Measurements from ENCODE around the gene B4GALT7.

B4GALT7 gene

DNA sequence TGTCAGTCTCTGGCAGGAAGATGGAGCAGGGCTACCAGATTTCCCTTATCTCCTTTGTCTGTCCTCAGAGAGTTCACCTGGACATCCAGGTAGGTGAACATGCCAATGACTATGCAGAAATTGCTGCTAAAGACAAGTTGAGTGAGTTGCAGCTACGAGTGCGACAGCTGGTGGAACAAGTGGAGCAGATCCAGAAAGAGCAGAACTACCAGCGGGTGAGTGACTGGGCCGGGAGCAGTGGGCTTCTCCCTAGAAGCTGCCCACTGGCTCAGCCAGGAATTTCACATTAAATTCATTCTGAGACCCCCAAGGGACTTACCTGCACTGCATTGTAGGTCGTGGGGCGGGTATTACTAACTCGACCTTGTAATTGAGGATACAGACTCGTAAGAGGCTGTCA, 5.9 kb upstream of the B4GALT7 start:
- TF ChIP-seq, protein P1, sequence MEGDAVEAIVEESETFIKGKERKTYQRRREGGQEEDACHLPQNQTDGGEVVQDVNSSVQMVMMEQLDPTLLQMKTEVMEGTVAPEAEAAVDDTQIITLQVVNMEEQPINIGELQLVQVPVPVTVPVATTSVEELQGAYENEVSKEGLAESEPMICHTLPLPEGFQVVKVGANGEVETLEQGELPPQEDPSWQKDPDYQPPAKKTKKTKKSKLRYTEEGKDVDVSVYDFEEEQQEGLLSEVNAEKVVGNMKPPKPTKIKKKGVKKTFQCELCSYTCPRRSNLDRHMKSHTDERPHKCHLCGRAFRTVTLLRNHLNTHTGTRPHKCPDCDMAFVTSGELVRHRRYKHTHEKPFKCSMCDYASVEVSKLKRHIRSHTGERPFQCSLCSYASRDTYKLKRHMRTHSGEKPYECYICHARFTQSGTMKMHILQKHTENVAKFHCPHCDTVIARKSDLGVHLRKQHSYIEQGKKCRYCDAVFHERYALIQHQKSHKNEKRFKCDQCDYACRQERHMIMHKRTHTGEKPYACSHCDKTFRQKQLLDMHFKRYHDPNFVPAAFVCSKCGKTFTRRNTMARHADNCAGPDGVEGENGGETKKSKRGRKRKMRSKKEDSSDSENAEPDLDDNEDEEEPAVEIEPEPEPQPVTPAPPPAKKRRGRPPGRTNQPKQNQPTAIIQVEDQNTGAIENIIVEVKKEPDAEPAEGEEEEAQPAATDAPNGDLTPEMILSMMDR (conservative IDR thresholded peaks at IDR 0.05), result no peak
- no peak overlapping the region for H3K27ac ChIP-seq

DNA sequence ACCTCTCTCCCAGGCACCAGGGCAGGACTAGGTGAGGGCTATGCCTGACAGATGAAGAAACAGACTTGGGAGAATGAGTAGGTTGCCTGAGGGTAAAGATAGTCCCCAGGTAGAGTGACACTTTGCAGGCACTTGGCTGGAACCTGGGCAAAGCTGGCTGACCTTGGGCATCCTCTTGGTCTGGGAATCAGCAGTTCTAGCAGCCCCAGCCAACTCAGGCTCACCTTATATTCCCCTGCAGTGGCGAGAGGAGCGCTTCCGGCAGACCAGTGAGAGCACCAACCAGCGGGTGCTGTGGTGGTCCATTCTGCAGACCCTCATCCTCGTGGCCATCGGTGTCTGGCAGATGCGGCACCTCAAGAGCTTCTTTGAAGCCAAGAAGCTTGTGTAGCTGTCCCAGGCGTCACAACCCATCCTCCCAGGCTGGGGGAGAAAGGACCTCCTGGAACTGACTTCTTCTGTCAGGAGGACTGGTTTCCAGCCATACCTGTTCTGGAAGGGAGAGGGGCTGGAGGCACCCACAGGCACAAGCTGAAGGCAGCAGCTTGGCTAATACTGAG, 4.8 kb upstream of the B4GALT7 start:
- no peak overlapping the region for H3K27ac ChIP-seq
- TF ChIP-seq, protein P1 (conservative IDR thresholded peaks at IDR 0.05), result no peak

DNA sequence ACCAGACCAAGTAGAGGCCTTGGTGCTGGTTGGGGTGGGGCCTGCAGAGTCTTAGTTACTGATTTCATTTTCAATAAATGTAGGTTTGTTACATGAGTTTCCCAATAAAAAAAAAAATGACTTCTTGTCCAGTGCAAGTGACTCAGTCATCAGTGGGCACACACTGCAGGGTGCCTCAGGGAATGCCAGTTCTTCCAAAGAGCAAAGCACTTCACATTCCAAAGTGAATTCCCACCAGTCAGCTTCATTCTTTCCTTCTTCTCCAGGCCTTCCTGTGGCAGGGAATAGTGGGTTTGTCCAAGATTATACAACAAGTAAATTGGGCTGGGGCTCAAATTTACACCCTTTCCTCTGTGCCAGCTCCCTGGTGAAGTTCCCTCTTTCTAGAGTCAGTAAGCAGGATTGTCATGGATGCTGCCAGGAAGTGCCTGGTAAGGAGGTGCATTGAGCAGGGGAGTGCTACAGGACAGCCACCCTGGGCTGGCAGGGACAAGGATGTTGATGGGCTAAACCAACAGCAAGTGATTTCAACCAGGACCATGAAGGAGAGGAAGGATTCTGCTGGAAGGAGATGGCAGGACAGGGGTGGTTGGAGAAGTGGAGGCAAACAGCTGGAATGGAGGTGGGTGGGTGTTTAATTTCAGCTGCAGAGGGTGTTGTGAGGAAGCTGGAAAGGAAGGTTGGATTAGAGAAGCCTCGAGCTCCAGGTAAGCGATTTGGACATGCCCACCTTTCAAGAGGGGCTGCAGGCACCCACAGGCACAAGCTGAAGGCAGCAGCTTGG, 3.7 kb upstream of the B4GALT7 start:
- no peak overlapping the region for H3K27ac ChIP-seq
- TF ChIP-seq, protein P1 (conservative IDR thresholded peaks at IDR 0.05), result no peak

DNA sequence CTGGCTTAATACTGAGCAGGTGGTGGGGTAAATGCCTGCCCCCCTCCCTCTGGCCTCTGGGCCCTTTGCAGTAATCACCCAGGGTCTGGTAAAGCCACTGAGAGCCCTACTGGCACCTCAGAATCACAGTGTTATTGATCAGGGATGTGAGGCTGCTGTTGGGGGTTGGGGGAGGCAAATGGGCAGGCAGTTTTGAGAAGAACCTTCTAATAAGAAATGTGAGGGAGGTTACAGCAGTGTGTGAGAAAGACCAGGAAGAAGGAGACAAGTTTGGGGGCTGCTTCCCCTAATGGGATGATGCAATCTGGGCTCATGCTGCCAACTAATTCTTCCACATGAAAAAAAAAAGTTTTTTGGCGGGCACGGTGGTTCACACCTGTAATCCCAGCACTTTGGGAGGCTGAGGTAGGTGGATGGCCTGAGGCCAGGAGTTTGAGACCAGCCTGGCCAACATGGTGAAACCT, 3.1 kb upstream of the B4GALT7 start:
- H3K27ac ChIP-seq, result no peak overlapping the region
- TF ChIP-seq, protein P1 (conservative IDR thresholded peaks at IDR 0.05), result no peak

DNA sequence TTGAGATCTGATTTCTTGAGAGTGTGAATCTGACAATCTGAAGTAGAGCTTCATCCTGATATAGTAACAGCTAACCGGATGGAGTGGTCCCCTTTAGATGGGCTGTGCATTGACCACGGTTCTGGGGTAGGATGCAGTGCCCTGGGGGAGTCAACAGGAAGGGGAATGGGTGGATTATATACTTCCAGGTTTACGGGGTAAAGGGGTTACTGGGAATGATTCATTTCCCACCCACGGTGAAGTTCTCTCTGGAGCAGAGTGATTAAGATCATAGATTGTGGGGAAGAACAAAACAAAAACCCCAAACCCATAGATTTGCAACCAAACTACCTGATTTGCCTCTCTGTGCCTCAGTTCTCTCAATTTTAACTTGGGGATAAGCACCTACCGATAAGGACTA, 1.5 kb upstream of the B4GALT7 start:
- no peak overlapping the region for H3K27ac ChIP-seq

DNA sequence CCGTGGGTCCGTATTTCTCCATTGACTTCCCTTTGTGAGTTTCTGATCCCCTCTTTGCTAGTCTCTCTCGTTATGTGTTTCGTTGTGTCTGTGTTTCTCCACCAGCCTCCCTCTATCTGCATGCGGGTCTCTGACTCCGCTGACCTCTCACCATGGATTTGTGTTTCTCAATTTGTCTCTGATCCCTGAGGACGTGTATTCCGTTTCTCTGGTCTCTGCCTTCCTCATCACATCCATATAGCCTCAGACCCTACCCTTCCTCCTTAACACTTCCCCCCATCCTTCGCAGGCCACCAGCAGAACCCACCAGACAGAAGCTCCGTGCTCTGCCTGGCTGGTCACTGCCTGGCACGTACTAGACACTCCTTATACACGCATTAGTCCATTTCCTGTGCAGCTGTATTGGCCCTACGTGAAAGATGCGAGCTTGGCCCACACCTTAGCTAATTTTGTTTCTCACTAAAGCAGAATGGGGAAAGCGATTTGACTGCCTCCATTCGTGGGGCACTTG, 631 bp downstream of the B4GALT7 start:
- peak overlapping the region; percentile 90 for H3K27ac ChIP-seq
- TF ChIP-seq, protein P1 (conservative IDR thresholded peaks at IDR 0.05), result no peak

More for the DNA sequence above, 1.5 kb upstream of the B4GALT7 start:
- TF ChIP-seq, protein P1 (conservative IDR thresholded peaks at IDR 0.05), result no peak

DNA sequence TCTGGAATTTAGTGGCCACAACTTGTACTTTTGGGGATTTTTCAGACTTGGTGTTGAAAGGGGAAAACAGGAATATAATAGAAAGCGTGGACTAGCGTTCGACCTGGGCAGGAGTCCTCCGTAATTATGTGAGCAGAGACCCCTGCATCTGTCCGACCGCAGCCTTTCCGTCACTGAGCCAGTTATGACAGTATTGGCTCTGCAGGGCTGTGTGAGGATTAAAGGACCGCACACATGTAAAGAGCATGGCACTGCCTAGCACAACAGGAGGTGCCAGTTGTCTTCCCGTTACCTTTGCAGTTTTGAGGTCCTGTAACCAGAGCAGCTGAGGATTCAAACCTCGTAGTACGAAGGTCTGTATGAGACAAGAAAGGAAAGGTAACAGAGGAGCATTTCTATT, 1.2 kb downstream of the B4GALT7 start:
- TF ChIP-seq, protein P1 (conservative IDR thresholded peaks at IDR 0.05), result no peak
- peak overlapping the region; percentile 90 for H3K27ac ChIP-seq
